ENCODE measurements around the gene GIT2.

DNA sequence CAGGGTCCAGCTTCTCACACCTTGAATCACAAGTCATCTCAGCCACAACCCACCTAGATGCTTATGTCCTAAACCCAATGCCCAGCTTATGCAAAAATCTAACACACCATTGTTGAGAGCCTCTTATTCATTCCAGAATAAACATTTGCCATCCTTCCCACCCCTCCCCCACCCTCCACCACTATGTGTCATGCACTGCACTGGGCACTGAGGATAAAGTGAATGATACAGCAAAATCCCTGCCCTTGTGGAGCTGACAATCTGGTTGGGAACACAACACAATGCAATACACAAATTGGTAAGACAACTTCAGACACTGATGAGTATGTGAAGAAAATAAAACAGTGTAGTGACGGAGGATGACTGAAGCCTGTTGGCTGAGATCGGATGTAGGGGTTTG lies 114.4 kb downstream of the GIT2 start:
- TF ChIP-seq ZNF350 (tag by site-specific recombination; IDR thresholded peaks at IDR 0.05) (no peak), CTCF (tag by site-specific recombination; IDR thresholded peaks at IDR 0.05) (no peak), ZNF561 (tag by site-specific recombination; IDR thresholded peaks at IDR 0.05; ENCODE audit: borderline replicate concordance) (no peak), ZBTB26 (tag by site-specific recombination; optimal IDR thresholded peaks at IDR 0.05) (no peak)
- TF ChIP-seq, protein P1, sequence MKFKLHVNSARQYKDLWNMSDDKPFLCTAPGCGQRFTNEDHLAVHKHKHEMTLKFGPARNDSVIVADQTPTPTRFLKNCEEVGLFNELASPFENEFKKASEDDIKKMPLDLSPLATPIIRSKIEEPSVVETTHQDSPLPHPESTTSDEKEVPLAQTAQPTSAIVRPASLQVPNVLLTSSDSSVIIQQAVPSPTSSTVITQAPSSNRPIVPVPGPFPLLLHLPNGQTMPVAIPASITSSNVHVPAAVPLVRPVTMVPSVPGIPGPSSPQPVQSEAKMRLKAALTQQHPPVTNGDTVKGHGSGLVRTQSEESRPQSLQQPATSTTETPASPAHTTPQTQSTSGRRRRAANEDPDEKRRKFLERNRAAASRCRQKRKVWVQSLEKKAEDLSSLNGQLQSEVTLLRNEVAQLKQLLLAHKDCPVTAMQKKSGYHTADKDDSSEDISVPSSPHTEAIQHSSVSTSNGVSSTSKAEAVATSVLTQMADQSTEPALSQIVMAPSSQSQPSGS (tag by site-specific recombination; IDR thresholded peaks at IDR 0.05; ENCODE audit: low read depth), result no peak
